ENCODE measurements around the gene AKR7A3.

The AKR7A3 gene

DNA sequence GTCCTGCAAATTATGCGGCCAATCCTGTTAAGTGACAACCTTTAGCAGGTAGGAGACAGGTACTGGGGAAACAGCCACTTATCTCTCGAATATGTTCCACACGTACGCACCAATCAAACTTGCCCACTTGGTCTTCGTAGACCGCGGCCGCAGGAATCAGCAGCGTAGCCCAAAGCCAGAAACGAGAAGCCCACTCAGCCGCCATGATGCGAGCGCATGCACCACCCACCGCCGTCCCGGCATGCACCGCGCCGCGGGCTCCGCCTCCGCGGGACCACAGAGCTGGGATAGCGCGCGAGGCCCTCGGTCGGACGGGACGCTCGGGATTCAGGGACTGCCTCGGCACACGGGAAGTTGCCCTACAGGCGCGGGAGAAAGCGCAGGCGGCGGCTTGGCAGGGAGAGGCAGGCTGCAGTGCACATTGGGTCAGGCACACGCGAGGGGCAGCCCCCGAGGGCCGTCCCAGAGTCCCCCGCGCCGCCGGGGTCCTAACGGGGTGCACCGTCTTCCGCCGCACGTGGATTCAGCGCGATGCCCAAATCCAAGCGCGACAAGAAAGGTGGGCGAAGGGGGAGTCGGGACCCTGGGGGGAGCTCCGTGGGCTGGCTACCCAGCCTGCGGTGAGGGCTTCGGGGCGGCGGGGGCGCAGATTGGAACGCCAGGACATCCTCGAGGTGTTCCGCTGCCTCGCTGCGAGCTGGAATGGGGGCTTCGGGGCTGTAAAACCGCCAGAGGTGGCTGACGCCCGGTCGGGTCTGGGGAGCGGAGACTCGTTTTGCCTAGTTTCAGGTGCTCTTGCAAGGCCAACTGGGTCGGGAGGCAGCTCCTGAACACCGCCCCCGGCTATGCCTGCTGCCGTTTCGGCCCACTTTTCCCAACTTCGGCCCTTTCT is 37.0 kb downstream of the AKR7A3 start, which contains the start of the genes EMC1 and MRTO4:
Gene EMC1, minus strand, starts transcription at position 220 of the 892 bp plus-strand sequence. Its CDS starts 15 bp downstream, at position 205.
Gene MRTO4, plus strand, starts transcription at position 501 of the 892 bp plus-strand sequence. Its CDS starts 31 bp downstream, at position 532.
- peak; percentile 84 to 91 for DNase-seq

DNA sequence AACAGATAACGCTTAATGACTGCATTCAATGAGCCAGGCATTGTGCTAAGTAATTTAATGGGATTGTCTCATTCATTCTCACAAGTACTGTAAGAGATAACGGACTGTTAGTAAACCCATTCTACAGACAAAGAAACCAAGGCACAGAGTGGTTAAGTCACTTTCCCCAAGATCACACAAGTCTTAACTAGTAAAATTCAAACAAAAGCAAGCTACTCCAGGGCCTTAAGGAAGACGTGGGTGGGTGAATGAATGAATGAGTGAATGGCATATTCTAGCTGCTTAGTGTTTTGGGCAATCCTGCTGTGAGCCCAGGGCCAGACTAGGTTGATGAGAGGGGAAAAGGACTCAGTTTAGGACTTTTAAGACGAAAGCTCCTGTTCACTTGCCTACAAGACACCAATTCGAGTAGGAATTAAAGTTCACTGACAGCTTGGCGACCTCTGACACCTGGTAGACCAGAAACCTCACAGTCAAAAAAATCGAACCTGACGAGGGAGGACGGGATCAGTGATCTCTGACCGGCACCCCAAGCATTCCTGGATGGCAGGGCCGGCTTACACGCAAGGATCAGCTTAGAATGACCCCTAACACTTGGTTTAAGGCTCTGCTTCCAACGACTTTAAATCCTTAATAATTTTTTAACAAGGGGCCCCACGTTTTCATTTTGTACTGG is 37.8 kb downstream of the AKR7A3 start:
- DNase-seq = no peak

GRCh38 chr1:19240673-19241538 is 47.7 kb downstream of the AKR7A3 start:
- DNase-seq = peak; percentile 71 to 90

DNA sequence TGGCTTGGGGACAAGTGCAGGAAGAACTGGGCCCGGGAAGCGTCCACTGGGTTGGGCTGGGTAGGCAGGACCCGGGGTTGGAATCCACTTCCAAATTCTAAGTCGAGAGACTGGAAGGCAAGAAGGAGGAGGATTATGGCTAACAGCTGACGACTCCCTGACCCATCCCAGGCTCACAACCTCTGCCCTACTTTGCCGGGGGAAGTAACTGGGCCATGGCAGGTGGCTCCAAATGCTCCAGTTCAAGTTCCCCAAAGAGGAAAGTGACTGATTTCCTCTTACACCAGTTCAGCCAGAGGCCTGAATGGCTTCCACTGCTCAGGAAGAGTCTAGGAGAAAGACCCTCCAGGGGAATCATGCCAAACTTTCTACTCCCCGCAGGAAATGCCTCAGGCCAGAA is 48.7 kb downstream of the AKR7A3 start:
- peak in 1 of 2 donors; percentile 11 for DNase-seq

DNA sequence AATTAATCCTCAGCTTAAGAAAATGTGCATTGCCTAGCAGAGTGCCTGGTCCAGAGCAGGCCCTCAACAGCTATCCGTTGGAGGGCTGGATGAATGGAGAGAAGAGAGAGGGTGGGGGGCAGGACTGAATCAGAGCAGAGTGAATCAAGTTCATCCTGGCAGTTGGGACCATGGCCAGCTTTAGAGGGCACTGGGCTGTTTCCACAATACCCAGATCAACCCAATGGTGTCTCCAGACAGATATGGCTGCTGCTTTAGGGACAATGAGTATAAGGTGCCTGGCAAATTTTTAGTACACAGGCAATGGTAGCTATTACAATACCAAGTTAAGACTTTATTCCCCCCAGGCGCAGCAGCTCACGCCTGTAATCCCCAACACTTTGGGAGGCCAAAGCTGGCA is 54.3 kb downstream of the AKR7A3 start:
- DNase-seq = no peak
